Frontal cortex (tissue), 4 donors: ENCODE measurements around the gene CBFA2T2. TPM values are rescaled to one million over a fixed set of nuclear protein-coding genes. Genes with fewer than 3 reads are reported as not detected.
"Not testable (repeated sequence)": the region's sequence is repeated elsewhere in the genome, so short reads cannot be mapped to it uniquely, and the experiment has no call there.

ENCODE experiments used
- DNase-seq, 2 donors: peaks; one replicate each; pipeline ENCODE4 v3.0.0; 2012; ENCODE audit warnings: low spot score in 2 of 2
- FAIRE-seq: peaks from 2 replicates; lab custom pipeline; 2012; peaks lifted over from hg19 to GRCh38; lab: Jason Lieb, UNC
- total RNA-seq: library from RNA; depleted of rRNA; stranded (reverse); fragments of >200 nt; gene quantifications from one replicate; pipeline ENCODE4 v1.2.3, GENCODE V29; 2014
- donor health status: control.
- donor health status: control.
- donor health status: control.

The CBFA2T2 gene
- total RNA-seq, 1 donor from 2014 or later, result 24.9 TPM

- FAIRE-seq, result no peak
- DNase-seq, result no peak
Observed at GRCh38 chr20:33466303-33466646, 23.6 kb upstream of the CBFA2T2 start.

DNA sequence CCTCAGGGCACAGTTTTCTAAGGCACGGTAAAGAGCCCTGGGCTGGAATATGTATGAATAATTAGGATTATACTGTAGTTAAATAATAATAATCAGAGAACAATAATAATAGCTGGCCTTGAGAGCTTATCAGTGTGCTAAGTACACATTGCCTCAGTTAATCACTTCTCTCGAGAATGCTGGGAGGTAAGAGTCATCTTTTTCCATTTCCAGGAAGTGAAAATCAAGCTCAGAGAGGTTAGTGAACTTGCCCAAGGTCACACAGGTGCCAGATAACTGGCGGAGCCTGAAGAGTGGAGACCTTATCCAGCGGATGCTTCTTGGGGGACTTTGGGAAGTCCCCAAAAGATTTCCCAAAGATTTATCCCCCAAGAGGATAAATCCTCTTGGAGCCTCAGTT is 19.4 kb upstream of the CBFA2T2 start:
- FAIRE-seq (no peak), DNase-seq (no peak)

GRCh38 chr20:33470866-33471265 is 19.0 kb upstream of the CBFA2T2 start:
- no peak for DNase-seq
- FAIRE-seq, result no peak

DNA sequence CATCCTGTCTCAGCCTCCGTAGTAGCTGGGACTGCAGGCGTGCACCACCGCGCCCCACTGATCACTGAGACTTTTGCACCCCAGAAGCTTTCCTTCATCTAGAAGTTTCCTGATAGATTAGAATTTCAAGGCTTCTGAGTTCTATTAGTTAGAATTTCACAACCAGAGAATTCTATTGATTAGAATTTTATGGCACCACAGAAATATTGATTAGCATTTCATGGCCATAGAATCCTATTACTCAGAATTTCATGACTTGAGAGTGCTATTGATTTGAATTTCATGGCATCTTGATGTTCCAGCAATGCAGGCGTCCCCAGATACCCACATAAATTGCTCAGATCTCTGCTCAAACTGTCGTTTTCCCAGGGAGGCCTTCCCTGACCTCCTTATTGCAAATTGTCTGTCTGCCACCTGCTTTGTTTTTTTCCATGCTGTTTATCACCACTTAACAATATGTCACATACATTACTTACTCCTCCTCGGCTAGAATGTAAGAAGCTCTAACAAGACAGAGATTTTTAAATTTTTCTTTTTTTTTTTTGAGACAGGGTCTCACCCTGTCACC is 16.9 kb upstream of the CBFA2T2 start:
- DNase-seq (no peak), FAIRE-seq (no peak)

GRCh38 chr20:33474097-33474873 is 15.6 kb upstream of the CBFA2T2 start:
- FAIRE-seq (no peak), DNase-seq (no peak)

- DNase-seq, result no peak
- no peak for FAIRE-seq
Observed at GRCh38 chr20:33474963-33475362, 14.9 kb upstream of the CBFA2T2 start.

DNA sequence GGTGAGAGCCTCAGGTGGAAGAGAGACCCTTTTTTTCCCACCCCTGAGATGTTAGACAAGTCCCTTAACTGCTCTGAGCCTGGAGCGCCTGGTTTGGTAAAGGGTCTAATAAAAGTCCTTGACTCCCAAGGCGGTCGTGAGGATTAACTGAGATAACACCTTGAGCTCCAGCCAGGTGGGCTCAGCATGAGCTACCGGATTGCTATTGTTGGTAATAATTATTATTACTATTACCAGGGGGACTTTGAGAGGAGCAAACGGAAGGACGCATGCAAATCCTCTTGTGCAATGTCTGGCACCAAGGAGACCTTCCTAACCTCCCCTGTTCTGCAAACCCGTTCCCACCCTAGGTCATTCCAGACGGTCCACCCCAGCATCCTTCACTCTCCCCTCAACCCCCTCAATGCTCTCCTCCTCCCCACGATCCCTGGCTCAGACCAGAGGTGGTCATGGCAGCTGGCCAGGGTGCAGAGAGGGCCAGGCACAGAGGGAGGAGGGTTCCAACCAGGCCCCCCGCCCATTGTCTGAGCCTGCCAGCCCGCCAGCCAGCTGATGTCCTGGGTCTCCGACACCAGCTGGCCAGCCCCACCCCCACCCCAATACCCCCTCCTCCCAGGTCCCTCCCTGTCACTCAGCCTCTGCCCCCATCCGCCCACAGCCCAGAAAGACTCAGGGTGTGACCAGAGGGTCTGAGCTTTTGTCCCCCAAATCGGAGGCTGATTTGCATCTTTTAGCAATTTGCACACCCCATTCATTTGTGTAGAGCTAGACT is 14.3 kb upstream of the CBFA2T2 start:
- DNase-seq, result no peak
- FAIRE-seq, result no peak

DNA sequence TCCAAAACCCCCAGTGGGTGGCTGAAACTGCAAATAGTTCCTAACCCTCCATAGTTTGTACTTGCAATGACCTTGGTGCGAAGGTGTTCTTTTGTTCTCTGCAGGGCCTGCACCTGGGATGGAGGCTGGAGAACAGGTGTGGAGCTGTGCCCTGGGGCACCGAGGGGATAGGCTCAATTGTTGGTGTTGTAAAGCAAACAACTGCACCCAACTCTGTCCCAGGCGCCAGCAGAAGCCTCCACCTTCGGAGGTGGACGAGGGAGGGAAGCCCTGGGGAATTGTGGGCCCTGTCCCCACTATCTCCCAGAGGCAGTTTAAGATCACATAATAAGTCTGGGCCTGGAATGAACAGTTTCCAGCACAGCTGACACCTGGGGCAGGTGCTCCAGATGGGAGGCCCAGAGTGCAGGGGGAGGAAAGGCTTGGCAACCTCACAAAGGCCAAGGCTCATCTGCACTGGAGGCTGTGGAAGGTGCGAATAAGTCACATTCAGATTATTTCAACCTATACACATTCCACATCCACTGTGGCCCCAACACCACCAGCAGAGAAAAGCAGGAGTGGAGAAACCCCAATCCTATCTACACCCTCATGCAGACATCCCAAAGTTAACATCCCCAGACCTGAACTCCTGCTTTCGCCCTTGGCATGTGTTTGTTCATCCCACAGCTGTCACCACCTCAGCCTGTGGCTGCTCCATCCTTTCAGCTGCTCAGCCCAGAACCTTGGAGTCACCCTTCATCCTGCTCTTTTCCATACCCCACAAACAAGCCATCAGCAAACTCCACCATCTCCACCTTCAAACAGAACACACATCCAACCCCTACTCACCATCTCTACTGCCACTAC is 12.3 kb upstream of the CBFA2T2 start:
- DNase-seq (no peak), FAIRE-seq (no peak)

GRCh38 chr20:33480048-33480447 is 9.8 kb upstream of the CBFA2T2 start:
- FAIRE-seq, result no peak
- no peak for DNase-seq

GRCh38 chr20:33481431-33481941 is 8.4 kb upstream of the CBFA2T2 start:
- no peak for FAIRE-seq
- DNase-seq, result no peak

- DNase-seq (no peak), FAIRE-seq (no peak)
Observed at GRCh38 chr20:33482581-33482980, 7.3 kb upstream of the CBFA2T2 start.

GRCh38 chr20:33483186-33483585 is 6.7 kb upstream of the CBFA2T2 start:
- not testable (repeated sequence) for FAIRE-seq, DNase-seq

GRCh38 chr20:33488201-33488600 is 1.7 kb upstream of the CBFA2T2 start:
- DNase-seq (no peak), FAIRE-seq (no peak)

DNA sequence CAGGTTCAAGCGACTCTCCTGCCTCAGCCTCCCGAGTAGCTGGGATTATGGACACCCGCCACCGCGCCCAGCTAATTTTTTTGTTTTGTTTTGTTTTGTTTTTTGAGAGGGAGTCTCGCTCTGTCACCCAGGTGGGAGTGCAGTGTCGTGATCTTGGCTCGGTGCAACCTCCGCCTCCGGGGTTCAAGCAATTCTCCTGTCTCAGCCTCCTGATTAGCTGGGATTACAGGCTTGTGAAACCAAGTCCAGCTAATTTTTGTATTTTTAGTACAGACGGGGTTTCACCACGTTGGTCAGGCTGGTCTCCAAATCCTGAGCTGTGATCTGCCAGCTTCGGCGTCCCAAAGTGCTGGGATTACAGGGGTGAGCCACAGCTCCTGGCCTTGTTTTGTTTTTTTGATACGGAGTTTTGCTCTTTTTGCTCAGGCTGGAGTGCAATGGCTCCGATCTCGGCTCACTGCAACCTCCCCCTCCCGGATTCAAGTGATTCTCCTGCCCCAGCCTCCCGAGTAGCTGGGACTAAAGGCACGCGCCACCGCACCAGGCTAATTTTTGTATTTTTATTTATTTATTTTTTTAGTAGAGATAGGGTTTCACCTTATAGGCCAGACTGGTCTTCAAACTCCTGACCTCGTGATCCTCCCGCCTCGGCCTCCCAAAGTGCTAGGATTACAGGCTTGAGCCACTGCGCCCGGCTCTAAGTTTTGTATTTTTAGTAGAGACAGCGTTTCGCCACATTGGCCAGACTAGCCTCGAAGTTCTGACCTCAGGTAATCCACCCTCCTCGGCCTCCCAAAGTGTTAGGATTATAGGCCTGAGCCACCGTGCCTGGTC is 1.0 kb upstream of the CBFA2T2 start:
- not testable (repeated sequence) for FAIRE-seq, DNase-seq

DNA sequence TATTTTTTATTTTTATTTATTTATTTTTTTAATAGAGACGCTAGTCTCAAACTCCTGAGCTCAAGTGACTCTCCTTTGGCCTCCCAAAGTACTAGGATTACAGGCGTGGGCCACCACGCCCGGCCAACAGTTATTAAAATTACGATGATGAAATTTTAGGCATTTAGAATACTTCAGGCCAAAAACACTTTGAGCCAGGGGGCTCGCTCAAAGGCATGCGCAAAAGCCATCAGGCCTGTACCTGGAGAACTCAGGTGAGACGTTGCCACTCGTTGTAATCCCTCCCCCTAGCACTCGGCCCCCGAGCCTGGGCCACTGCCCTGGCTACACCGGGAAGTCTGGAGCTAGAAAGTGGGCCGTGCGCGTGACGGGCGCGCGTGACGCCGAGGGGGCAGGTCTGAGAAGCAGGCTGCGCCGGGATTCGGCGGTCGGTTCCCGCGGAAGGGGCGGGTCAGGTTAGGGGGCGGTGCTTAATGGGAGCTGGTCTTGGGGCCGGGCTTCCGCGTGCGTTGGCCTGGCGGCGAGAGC is 337 bp upstream of the CBFA2T2 start:
- FAIRE-seq, result no peak
- peak; percentile 98 to 99 for DNase-seq

DNA sequence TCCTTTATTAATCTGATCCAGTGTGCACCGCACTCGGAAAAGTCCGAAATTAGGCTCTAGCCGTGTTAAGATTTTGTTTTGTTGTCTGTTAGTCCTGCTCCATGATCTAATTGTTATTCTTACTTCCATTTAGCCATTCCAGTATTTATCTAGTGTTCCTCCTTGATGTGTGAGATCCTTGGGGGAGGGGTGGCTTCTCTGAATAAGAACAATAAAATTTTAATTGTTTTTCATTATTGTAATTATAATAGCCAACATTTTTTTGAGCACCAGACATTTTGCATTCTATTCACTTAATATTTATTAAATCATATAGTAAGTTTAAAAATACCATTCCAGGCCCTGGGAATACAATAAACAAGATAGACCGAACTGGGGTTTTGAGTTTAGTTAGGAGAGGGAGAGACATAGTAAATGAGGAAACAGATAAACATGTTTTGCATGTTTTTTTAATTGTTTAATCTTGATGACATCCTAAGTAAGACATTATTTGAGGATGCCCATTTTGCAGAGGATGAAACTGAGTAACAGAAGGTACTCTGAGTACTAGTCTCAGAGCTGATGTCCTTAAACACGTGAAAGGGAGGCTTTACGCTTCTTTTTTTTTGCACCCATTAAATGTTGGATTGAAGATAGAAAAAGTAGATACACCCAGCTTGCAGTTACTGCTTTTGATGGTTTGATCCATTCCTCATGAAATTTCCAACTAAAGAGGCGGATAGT is 1.2 kb downstream of the CBFA2T2 start:
- FAIRE-seq (no peak), DNase-seq (peak in 1 of 2 donors; percentile 27)

DNA sequence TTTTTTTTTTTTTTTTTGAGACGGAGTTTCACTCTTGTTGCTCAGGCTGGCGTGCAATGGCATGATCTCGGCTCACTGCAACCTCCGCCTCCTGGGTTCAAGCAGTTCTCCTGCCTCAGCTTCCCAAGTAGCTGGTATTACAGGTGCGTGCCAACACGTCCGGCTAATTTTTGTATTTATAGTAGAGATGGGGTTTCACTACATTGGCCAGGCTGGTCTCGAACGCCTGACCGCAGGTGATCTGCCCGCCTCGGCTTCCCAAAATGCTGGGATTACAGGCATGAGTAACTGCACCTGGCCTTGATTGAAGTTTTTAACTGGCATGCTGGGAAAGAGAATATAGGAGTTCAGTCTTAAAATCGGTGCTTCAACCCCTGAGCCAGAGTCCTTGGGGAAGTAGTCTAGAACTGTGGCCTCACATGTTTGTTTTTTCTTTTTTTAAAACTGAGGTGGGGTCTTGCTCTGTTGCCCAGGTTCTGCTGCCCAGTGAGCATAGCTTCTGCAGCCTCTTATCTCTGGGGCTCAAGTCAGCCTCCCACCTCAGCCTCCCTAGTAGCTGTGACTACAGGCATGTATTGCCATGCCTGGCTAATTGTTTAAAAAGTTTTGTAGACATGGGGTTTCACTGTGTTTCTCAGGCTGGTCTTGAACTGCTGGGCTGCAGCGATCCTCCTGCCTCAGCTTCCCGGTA is 3.3 kb downstream of the CBFA2T2 start:
- no peak for FAIRE-seq
- no peak for DNase-seq

DNA sequence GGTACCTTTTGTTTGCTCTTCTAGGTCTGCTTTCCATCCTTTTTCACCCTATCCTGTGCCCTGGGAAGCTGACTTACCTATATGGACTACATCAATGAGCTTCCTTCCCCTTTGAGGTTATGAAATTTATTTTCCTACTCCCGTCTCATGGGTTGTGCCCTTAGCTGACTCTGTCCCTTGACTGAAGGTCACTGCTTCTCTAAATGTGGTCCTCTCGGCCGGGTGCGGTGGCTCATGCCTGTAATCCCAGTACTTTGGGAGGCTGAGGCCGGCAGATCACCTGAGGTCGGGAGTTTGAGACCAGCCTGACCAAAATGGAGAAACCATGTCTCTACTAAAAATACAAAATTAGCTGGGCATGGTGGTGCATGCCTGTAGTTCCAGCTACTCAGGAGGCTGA is 6.9 kb downstream of the CBFA2T2 start:
- FAIRE-seq, DNase-seq: not testable (repeated sequence)
